Measurements from ENCODE around the gene SMOC2. TPM values are rescaled to one million over a fixed set of nuclear protein-coding genes. Genes with fewer than 3 reads are reported as not detected.

SMOC2 gene
- total RNA-seq, 1 experiment from 2014 or later, result 0.42 TPM

GRCh38 chr6:168458101-168458500 is 17.1 kb downstream of the SMOC2 start:
- ChIA-PET CTCF (no interaction called here), RAD21 (ENCODE audit: low non-redundant PET in 1 of 2, low total read pairs in 2 of 2, uncharacterized antibody in 2 of 2, unreplicated experiment in 2 of 2) (no interaction called here), POLR2A (no interaction called here)
- BruUV-seq (replicated peaks), result no TSS peak
- TF ChIP-seq SP1 (IDR thresholded peaks at IDR 0.05; ENCODE audit: low read depth) (no peak), EZH2 (IDR thresholded peaks at IDR 0.05) (no peak), EGR1 (IDR thresholded peaks at IDR 0.05; ENCODE audit: low read depth) (no peak), MAX (IDR thresholded peaks at IDR 0.05) (no peak)
- H3K4me3 ChIP-seq (replicated peaks in 1 of 2; ENCODE audit: low read depth in 1 of 2, low read length in 2 of 2), result no peak overlapping the region
- no peaks in the 10 kb centered on the region for H3K79me2 ChIP-seq (ENCODE audit: insufficient read depth, low read length)
- no peaks in the 10 kb centered on the region for H4K20me1 ChIP-seq (ENCODE audit: insufficient read depth)
- DNase-seq (ENCODE audit: low read depth, low spot score) (no peak), ATAC-seq (no peak)
- no peaks in the 10 kb centered on the region for H3K36me3 ChIP-seq (ENCODE audit: control insufficient read depth in 1 of 2, insufficient read depth in 2 of 2, low read length in 2 of 2)
- H3K9me3 ChIP-seq (ENCODE audit: control insufficient read depth in 1 of 2, insufficient read depth in 1 of 2, low read depth in 1 of 2, low read length in 2 of 2), result no peaks in the 10 kb centered on the region
- no peak overlapping the region for H2AFZ ChIP-seq (ENCODE audit: low read depth, low read length, poor library complexity, severe bottlenecking)
- no peak overlapping the region for H3K4me2 ChIP-seq (ENCODE audit: low read length)
- H3K9ac ChIP-seq (ENCODE audit: low read length), result no peak overlapping the region
- intact Hi-C loops (cut with micrococcal nuclease), result no loop called here
- no peaks in the 10 kb centered on the region for H3K9me2 ChIP-seq (ENCODE audit: insufficient read depth)
- H3K27ac ChIP-seq (ENCODE audit: low read depth, low read length), result no peak overlapping the region
- H3K27me3 ChIP-seq (ENCODE audit: insufficient read depth, low read length), result peaks cover 17% of the 10 kb centered on the region
- H3K4me1 ChIP-seq (ENCODE audit: control insufficient read depth in 1 of 2, insufficient read depth in 2 of 2, low read length in 2 of 2), result no peaks in the 10 kb centered on the region

- Histone ChIP-seq H3K79me2 (ENCODE audit: insufficient read depth, low read length) (no peaks in the 10 kb centered on the region), H3K4me3 (replicated peaks in 1 of 2; ENCODE audit: low read depth in 1 of 2, low read length in 2 of 2) (no peak overlapping the region), H3K9ac (ENCODE audit: low read length) (no peak overlapping the region), H4K20me1 (ENCODE audit: insufficient read depth) (no peaks in the 10 kb centered on the region), H3K4me2 (ENCODE audit: low read length) (no peak overlapping the region), H2AFZ (ENCODE audit: low read depth, low read length, poor library complexity, severe bottlenecking) (no peak overlapping the region), H3K4me1 (ENCODE audit: control insufficient read depth in 1 of 2, insufficient read depth in 2 of 2, low read length in 2 of 2) (no peaks in the 10 kb centered on the region), H3K9me3 (ENCODE audit: control insufficient read depth in 1 of 2, insufficient read depth in 1 of 2, low read depth in 1 of 2, low read length in 2 of 2) (no peaks in the 10 kb centered on the region), H3K9me2 (ENCODE audit: insufficient read depth) (no peaks in the 10 kb centered on the region), H3K27me3 (ENCODE audit: insufficient read depth, low read length) (peaks cover 20% of the 10 kb centered on the region), H3K27ac (ENCODE audit: low read depth, low read length) (no peak overlapping the region), H3K36me3 (ENCODE audit: control insufficient read depth in 1 of 2, insufficient read depth in 2 of 2, low read length in 2 of 2) (no peaks in the 10 kb centered on the region)
- POLR2A ChIA-PET, result no interaction called here
- no peak for TF ChIP-seq ZNF274 (IDR thresholded peaks at IDR 0.05; ENCODE audit: low read depth, low read length)
- no peak for TF ChIP-seq POLR2A (IDR thresholded peaks at IDR 0.05; ENCODE audit: borderline replicate concordance, extremely low read depth, insufficient read depth, insufficient read length)
- TF ChIP-seq CEBPB (IDR thresholded peaks at IDR 0.05; ENCODE audit: low read depth), result no peak
- no peak for TF ChIP-seq REST (IDR thresholded peaks at IDR 0.05; ENCODE audit: low read depth)
- TF ChIP-seq CBX3 (IDR thresholded peaks at IDR 0.05; ENCODE audit: low read depth), result no peak
- TF ChIP-seq ZBTB33 (IDR thresholded peaks at IDR 0.05; ENCODE audit: extremely low read depth, insufficient replicate concordance, low read length), result no peak
- no peak for TF ChIP-seq JUND (IDR thresholded peaks at IDR 0.05)
- no peak for TF ChIP-seq RAD21 (IDR thresholded peaks at IDR 0.05; ENCODE audit: low read depth)
- TF ChIP-seq SP1 (IDR thresholded peaks at IDR 0.05; ENCODE audit: low read depth), result no peak
- no peak for TF ChIP-seq MAX (IDR thresholded peaks at IDR 0.05)
- no peak for TF ChIP-seq FOSL1 (IDR thresholded peaks at IDR 0.05; ENCODE audit: low read depth)
- TF ChIP-seq EZH2phosphoT487 (IDR thresholded peaks at IDR 0.05; ENCODE audit: borderline replicate concordance), result no peak
- intact Hi-C loops (cut with micrococcal nuclease), result no loop called here
- no TSS peak for BruUV-seq (replicated peaks)
- RAD21 ChIA-PET (ENCODE audit: low non-redundant PET in 1 of 2, low total read pairs in 2 of 2, uncharacterized antibody in 2 of 2, unreplicated experiment in 2 of 2), result no interaction called here
- CTCF ChIA-PET, result no interaction called here
- DNase-seq (ENCODE audit: low read depth, low spot score), result no peak
- no peak for ATAC-seq
Measured at GRCh38 chr6:168459572-168459971, 18.6 kb downstream of the SMOC2 start.
